ENCODE data around the gene SCG3.

The SCG3 gene

DNA sequence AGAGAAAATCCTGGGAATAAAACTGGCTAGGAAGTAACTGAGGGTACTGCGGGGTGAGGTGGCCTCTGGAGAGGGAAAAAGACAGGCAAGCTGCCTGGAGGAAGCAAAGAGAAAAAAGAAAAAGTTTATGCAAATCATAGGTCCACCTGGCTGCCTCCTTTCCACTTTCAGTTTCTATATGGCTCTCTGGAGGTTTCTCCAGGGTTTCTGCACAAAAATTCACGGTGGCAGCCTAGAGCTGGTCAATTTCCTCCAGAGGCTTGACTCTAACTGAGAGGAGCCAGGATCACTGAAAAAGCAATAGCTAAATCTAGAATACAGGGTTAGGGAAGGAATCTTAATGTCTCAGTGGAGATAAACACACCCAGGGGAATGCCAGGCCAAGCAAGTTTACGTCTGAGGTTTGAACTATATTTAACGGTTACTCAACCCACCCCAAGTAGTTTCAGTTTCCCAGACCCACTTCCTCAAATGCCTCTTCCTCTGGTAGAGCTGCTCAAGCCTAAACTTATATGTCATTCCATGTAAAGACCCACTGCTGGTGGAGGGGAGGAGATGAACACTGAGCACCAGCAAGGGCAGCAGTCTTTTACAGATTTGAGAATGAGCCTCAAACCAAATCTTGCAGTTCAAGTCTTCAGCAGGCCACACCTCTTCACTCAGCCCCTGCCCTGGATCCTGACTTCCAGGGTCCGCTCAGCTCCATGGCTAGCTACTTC, 50.4 kb downstream of the SCG3 start:
- TF ChIP-seq, protein P1, sequence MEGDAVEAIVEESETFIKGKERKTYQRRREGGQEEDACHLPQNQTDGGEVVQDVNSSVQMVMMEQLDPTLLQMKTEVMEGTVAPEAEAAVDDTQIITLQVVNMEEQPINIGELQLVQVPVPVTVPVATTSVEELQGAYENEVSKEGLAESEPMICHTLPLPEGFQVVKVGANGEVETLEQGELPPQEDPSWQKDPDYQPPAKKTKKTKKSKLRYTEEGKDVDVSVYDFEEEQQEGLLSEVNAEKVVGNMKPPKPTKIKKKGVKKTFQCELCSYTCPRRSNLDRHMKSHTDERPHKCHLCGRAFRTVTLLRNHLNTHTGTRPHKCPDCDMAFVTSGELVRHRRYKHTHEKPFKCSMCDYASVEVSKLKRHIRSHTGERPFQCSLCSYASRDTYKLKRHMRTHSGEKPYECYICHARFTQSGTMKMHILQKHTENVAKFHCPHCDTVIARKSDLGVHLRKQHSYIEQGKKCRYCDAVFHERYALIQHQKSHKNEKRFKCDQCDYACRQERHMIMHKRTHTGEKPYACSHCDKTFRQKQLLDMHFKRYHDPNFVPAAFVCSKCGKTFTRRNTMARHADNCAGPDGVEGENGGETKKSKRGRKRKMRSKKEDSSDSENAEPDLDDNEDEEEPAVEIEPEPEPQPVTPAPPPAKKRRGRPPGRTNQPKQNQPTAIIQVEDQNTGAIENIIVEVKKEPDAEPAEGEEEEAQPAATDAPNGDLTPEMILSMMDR (conservative IDR thresholded peaks at IDR 0.05; ENCODE audit: low read depth): no peak
- POLR2A ChIA-PET (ENCODE audit: low non-redundant PET): no interaction called here
- no peak overlapping the region for H3K27ac ChIP-seq
- DNase-seq (ENCODE audit: low spot score): peak; percentile 25
- CTCF ChIA-PET: interaction anchor here (1.0 to 1.1 kb wide), 2 partner anchors 26 to 63 kb away, joined by 3 to 7 read pairs; no protein-coding TSS in a partner anchor

DNA sequence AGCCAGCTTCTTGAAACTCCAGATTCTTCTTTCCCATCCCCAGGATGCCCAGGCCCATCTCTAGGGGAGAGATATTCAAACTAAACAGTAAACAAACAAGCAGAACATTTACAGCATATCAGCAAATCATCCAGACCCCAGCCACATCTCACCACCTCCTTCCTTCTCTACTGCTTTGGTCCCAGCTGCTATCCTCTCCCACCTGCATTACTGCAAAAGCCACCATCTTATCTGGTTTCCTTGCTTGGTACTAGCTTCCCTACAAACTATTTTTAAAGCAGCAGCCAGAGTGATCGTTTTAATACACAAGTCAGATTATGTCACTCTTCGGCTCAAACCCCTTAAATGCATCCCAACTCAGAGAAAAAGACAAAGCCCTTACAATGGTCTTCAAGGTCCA, 51.3 kb downstream of the SCG3 start:
- CTCF ChIA-PET: interaction anchor here (1.1 kb wide), 1 partner anchor 25 kb away, joined by 3 read pairs; no protein-coding TSS in a partner anchor
- POLR2A ChIA-PET (ENCODE audit: low non-redundant PET): no interaction called here
- no peak for DNase-seq (ENCODE audit: low spot score)
- no peak overlapping the region for H3K27ac ChIP-seq
- TF ChIP-seq, protein P1 (conservative IDR thresholded peaks at IDR 0.05; ENCODE audit: low read depth): no peak

DNA sequence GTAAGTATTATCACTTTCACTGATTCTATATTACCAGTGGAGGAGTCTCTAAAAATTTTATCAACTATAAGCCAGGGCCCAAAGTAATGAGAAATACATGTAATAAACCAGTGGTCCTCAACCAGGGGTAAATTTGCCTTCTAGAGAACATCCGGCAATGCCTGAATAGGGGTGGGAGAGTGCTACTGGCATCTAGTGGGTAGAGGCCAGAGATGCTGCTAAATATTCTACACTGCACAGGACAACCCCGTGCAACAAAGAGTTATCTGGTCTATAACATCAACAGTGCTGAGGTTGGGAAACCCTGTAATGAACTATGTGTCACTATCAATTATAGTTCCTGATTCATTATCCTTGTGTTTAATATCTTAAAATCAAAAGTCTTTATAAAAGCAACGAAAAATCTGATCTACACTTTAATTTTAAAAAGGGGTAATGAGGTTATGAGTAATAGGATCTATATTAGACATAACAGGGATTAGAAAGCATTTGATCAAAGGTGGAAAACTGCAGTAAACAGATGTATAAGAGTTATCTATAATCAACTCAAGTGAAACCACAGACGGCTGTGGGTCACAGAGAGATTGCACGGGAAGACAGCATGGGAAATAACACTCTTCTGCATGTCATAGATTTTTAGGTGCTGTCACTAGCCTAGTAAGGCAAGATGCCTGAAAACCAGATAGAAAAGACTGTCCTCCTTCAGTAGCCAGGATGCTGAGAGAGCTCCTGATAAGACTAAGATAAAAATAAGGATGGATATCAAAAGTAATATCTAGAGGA, 54.1 kb downstream of the SCG3 start:
- ChIA-PET POLR2A (ENCODE audit: low non-redundant PET) (no interaction called here), CTCF (no interaction called here)
- no peak overlapping the region for H3K27ac ChIP-seq
- TF ChIP-seq, protein P1 (conservative IDR thresholded peaks at IDR 0.05; ENCODE audit: low read depth): no peak
- DNase-seq (ENCODE audit: low spot score): no peak

DNA sequence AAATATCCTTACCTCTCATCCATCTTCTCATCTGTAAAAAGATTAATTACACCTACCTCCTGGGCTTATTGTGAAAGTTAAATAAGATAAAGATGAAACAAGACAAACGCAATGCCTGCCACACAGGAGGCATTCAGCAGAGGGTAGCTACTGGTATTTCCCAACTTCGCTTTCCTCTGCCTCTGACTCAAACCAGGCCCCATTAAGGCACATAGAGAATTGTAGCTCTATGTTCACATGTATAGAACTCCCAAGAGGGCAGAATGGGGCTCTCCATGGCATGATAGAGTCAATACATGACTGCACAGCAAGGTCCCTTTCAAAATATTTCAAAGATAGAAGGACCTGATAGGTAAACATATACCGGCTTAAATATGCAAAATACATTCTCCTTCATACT, 54.8 kb downstream of the SCG3 start:
- H3K27ac ChIP-seq: no peak overlapping the region
- TF ChIP-seq, protein P1 (conservative IDR thresholded peaks at IDR 0.05; ENCODE audit: low read depth): no peak
- DNase-seq (ENCODE audit: low spot score): no peak
- CTCF ChIA-PET: interaction anchor here (0.6 to 0.8 kb wide), 2 partner anchors 41 to 100 kb away, joined by 4 to 6 read pairs; no protein-coding TSS in a partner anchor
- POLR2A ChIA-PET (ENCODE audit: low non-redundant PET): no interaction called here

DNA sequence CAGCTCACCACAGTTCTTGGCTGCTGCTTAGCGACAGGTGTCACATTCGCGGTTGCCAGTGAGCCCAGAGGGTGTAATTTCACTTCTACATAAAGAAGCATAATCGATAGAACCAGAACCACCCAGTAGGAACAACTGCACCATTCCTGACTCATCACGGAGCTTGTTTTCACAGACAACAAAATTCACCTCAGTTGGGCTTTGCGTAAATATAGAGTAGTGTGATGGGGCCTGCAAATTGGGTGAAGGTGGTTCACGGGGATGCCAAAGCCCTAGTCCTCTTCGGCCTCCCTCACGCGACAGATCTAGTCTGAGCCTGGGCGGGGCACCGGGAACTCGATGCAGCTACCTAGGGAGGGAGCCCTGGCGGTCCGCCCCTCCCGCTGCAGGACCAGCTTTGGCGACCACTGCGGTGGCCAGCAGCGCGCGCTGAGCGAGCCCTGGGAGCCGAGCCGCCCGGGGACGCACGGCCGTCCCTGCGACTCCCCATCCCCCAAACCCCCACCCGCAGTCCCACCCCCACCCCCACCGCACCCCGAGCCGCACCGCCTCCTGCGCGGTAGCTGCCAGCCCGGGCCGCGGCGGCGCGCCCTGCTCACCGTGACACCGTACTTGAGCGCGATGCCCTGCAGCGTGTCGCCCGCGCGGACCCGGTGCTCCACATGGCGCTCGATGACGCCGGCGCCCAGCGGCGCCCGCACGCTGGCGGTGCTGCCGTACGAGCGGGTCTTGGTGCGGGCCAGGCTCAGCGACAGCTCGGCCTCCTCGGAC, 55.6 kb downstream of the SCG3 start:
- TF ChIP-seq, protein P1 (conservative IDR thresholded peaks at IDR 0.05; ENCODE audit: low read depth): no peak
- H3K27ac ChIP-seq: peak overlapping the region; percentile 63
- peak; percentile 35 for DNase-seq (ENCODE audit: low spot score)
- POLR2A ChIA-PET (ENCODE audit: low non-redundant PET): no interaction called here
- CTCF ChIA-PET: interaction anchor here (0.6 to 1.1 kb wide), 4 partner anchors 34 to 99 kb away, joined by 3 to 13 read pairs (median 5); no protein-coding TSS in a partner anchor

All from RWPE1 (cell line).